Dermis lymphatic vessel endothelial cell (primary cell): ENCODE data around the gene DYNC1I2. TPM values are rescaled to one million over a fixed set of nuclear protein-coding genes. Genes with fewer than 3 reads are reported as not detected.

Experiments
- total RNA-seq: library from RNA; depleted of rRNA; stranded (reverse); fragments of >200 nt; gene quantifications from 2 replicates; pipeline ENCODE4 v1.2.1, GENCODE V29; 2014

Gene DYNC1I2
- 114 and 150 TPM in 2 replicates for total RNA-seq

GRCh38 chr2:171687287-171688128 lies at the start of gene DYNC1I2:
TSS of gene DYNC1I2 (plus strand) at chr2:171687469. CDS start at chr2:171690156, 2,687 bp downstream.

Other genes with a start within 250 kb of the DYNC1I2 start
- 20.2 and 24.5 TPM in 2 replicates for gene CYBRD1, start 165.0 kb upstream of the DYNC1I2 start, total RNA-seq
- 10.3 and 11.1 TPM in 2 replicates for gene SLC25A12, start 206.8 kb downstream of the DYNC1I2 start, total RNA-seq
- gene HAT1, start 235.0 kb downstream of the DYNC1I2 start, total RNA-seq: 21.9 and 23.2 TPM in 2 replicates